ENCODE data around the gene PPP2R2D.

The PPP2R2D gene

GRCh38 chr10:131889755-131890154 lies 11.1 kb upstream of the PPP2R2D start:
- no peak for DNase-seq (ENCODE audit: low read depth)

GRCh38 chr10:131890276-131891195 lies 10.3 kb upstream of the PPP2R2D start:
- no peak for DNase-seq (ENCODE audit: low read depth)

GRCh38 chr10:131891196-131891928 lies 9.4 kb upstream of the PPP2R2D start:
- no peak for DNase-seq (ENCODE audit: low read depth)

- no peak for DNase-seq (ENCODE audit: low read depth)
Observed at GRCh38 chr10:131891929-131892805, 8.6 kb upstream of the PPP2R2D start.

- no peak for DNase-seq (ENCODE audit: low read depth)
Observed at GRCh38 chr10:131892806-131893675, 7.8 kb upstream of the PPP2R2D start.

- no peak for DNase-seq (ENCODE audit: low read depth)
Observed at GRCh38 chr10:131895116-131895515, 5.7 kb upstream of the PPP2R2D start.

GRCh38 chr10:131896403-131896802 lies 4.4 kb upstream of the PPP2R2D start:
- DNase-seq (ENCODE audit: low read depth): no peak

- DNase-seq (ENCODE audit: low read depth): no peak
Observed at GRCh38 chr10:131897297-131897899, 3.4 kb upstream of the PPP2R2D start.

- DNase-seq (ENCODE audit: low read depth): no peak
Observed at GRCh38 chr10:131898061-131898460, 2.7 kb upstream of the PPP2R2D start.

- no peak for DNase-seq (ENCODE audit: low read depth)
Observed at GRCh38 chr10:131898713-131899112, 2.1 kb upstream of the PPP2R2D start.

- no peak for DNase-seq (ENCODE audit: low read depth)
Observed at GRCh38 chr10:131899116-131899690, 1.6 kb upstream of the PPP2R2D start.

- DNase-seq (ENCODE audit: low read depth): no peak
Observed at GRCh38 chr10:131899695-131900349, 986 bp upstream of the PPP2R2D start.

- DNase-seq (ENCODE audit: low read depth): peak; percentile 30
Observed at GRCh38 chr10:131901181-131901829, 497 bp downstream of the PPP2R2D start.

- no peak for DNase-seq (ENCODE audit: low read depth)
Observed at GRCh38 chr10:131902211-131902610, 1.4 kb downstream of the PPP2R2D start.

- no peak for DNase-seq (ENCODE audit: low read depth)
Observed at GRCh38 chr10:131902691-131903090, 1.9 kb downstream of the PPP2R2D start.

- no peak for DNase-seq (ENCODE audit: low read depth)
Observed at GRCh38 chr10:131905267-131905571, 4.4 kb downstream of the PPP2R2D start.

GRCh38 chr10:131905603-131906268 lies 4.9 kb downstream of the PPP2R2D start:
- DNase-seq (ENCODE audit: low read depth): no peak

- DNase-seq (ENCODE audit: low read depth): no peak
Observed at GRCh38 chr10:131906269-131906639, 5.4 kb downstream of the PPP2R2D start.

GRCh38 chr10:131907679-131908078 lies 6.9 kb downstream of the PPP2R2D start:
- DNase-seq (ENCODE audit: low read depth): no peak
